K562 (cell line): ENCODE results near the gene SOWAHC. TPM values are rescaled to one million over a fixed set of nuclear protein-coding genes. Genes with fewer than 3 reads are reported as not detected.

Experiments used
- ATAC-seq: fragments of 200-7000 bp; cut with Tn5 transposase; 3 replicates; pipeline ENCODE4 v1.9.1; 2020; ENCODE audit warnings: moderate library complexity
- BruUV-seq: library from RNA; stranded (reverse); fragments of 400-500 nt; replicated peaks from 2 replicates; lab custom pipeline; 2021; lab: Mats Ljungman, UMichigan
- CTCF ChIA-PET: fragments of 300-600 bp; formaldehyde crosslinking; extraction: SDS; loops from one replicate; lab custom pipeline; 2021; ENCODE audit warnings: low intra/inter-chr PET ratio; lab: Yijun Ruan, JAX
- POLR2A ChIA-PET: fragments of 300-600, 350-650 bp; sonication (Branson Sonifier 250); formaldehyde crosslinking; extraction: SDS; loops from one replicate; lab custom pipeline; 2021; ENCODE audit warnings: antibody characterized with exemption, inconsistent platforms; lab: Yijun Ruan, JAX
- DNase-seq, 4 experiments: peaks; one replicate each; pipeline versions ENCODE4 v3.0.0 to v3.0.0-alpha.2; 2011 to 2018; ENCODE audit warnings: low spot score in 3 of 4, mixed read lengths in 3 of 4; ENCODE audit errors: extremely low read depth in 1 of 4
- FAIRE-seq: peaks from 2 replicates; lab custom pipeline; 2011; peaks lifted over from hg19 to GRCh38; lab: Jason Lieb, UNC
- H2AFZ ChIP-seq: 2 replicates; pipeline ENCODE4 v1.6.0; 2011; ENCODE audit warnings: low read depth, low read length, control low read depth, inconsistent platforms
- H3K27ac ChIP-seq: fragments of 200-600 bp; 3 replicates; pipeline ENCODE4 v1.8.0; 2011; ENCODE audit warnings: low read depth, mild to moderate bottlenecking, control low read depth, inconsistent platforms, low read length, moderate library complexity, mixed read lengths; ENCODE audit errors: extremely low read depth
- H3K27me3 ChIP-seq, 2 experiments: fragments of 300-600 bp in 1 of 2; 2 replicates in 1 of 2; 3 replicates in 1 of 2; pipeline versions ENCODE4 v1.6.0 to v1.8.0; 2011; ENCODE audit warnings: inconsistent platforms in 2 of 2, low read length in 2 of 2, mild to moderate bottlenecking in 1 of 2, mixed read lengths in 1 of 2, moderate library complexity in 1 of 2; ENCODE audit not compliant: control insufficient read depth in 2 of 2, insufficient read depth in 2 of 2
- H3K36me3 ChIP-seq: fragments of 300-600 bp; 3 replicates; pipeline ENCODE4 v1.8.0; 2011; ENCODE audit warnings: mild to moderate bottlenecking, low read length, inconsistent platforms; ENCODE audit not compliant: control insufficient read depth, insufficient read depth
- H3K4me1 ChIP-seq, 2 experiments: fragments of 200-600 bp in 1 of 2; replicated peaks in 1 of 2; 2 replicates in 1 of 2; 3 replicates in 1 of 2; pipeline versions ENCODE4 v1.5.1 to v1.8.0; 2011; ENCODE audit warnings: inconsistent platforms in 2 of 2, low read length in 2 of 2, mild to moderate bottlenecking in 1 of 2, mixed read lengths in 1 of 2, moderate library complexity in 1 of 2; ENCODE audit not compliant: control insufficient read depth in 2 of 2, insufficient read depth in 2 of 2
- H3K4me2 ChIP-seq: 2 replicates; pipeline ENCODE4 v1.6.1; 2011; ENCODE audit warnings: low read length, control low read depth, inconsistent platforms, mixed read lengths; ENCODE audit not compliant: insufficient read depth
- H3K4me3 ChIP-seq: fragments of 200-600 bp; sonication (generic), shearing (Covaris generic); 2 replicates; pipeline ENCODE4 v1.5.1; 2016; ENCODE audit warnings: control low read depth, inconsistent platforms
- H3K79me2 ChIP-seq: fragments of 200-600 bp; 3 replicates; pipeline ENCODE4 v1.8.0; 2011; ENCODE audit warnings: low read length, inconsistent platforms; ENCODE audit not compliant: control insufficient read depth, insufficient read depth
- H3K9ac ChIP-seq, 2 experiments: 2 replicates each; pipeline versions ENCODE4 v1.6.0 to v1.6.1; 2011; ENCODE audit warnings: low read depth in 2 of 2, low read length in 2 of 2, control low read depth in 1 of 2, inconsistent platforms in 1 of 2, mild to moderate bottlenecking in 1 of 2, mixed read lengths in 1 of 2; ENCODE audit not compliant: insufficient read depth in 1 of 2
- H3K9me1 ChIP-seq: one replicate; pipeline ENCODE4 v1.6.0; 2011; ENCODE audit warnings: inconsistent platforms, mild to moderate bottlenecking, low read length, moderate library complexity; ENCODE audit not compliant: control insufficient read depth, insufficient read depth
- H3K9me3 ChIP-seq: replicated peaks from 2 replicates; pipeline ENCODE4 v1.5.1; 2011; ENCODE audit warnings: low read depth, low read length, inconsistent platforms; ENCODE audit not compliant: control insufficient read depth, insufficient read depth
- H4K20me1 ChIP-seq: replicated peaks from 2 replicates; pipeline ENCODE4 v1.6.1; 2011; ENCODE audit warnings: low read length, inconsistent platforms, mixed read lengths; ENCODE audit not compliant: control insufficient read depth, insufficient read depth
- HNRNPK ChIP-seq: fragments of 200-400 bp; formaldehyde crosslinking; IDR thresholded peaks from one replicate; pipeline ENCODE4 v1.6.1; 2018; ENCODE audit warnings: mild to moderate bottlenecking, low read depth, low read length; ENCODE audit not compliant: poor library complexity, severe bottlenecking
- LEF1 ChIP-seq: fragments of 450-650 bp; IDR thresholded peaks from 2 replicates; pipeline ENCODE4 v1.6.1; 2016; ENCODE audit warnings: mild to moderate bottlenecking
- PML ChIP-seq: IDR thresholded peaks from 2 replicates; pipeline ENCODE4 v1.6.1; 2012; ENCODE audit warnings: low read length, inconsistent platforms
- SAFB2 ChIP-seq: fragments of 200-400 bp; formaldehyde crosslinking; IDR thresholded peaks from 2 replicates; pipeline ENCODE4 v1.6.1; 2018; ENCODE audit warnings: borderline replicate concordance, low read length, low read depth, moderate library complexity; ENCODE audit not compliant: severe bottlenecking
- TAF9B ChIP-seq: fragments of 450-650 bp; IDR thresholded peaks from 2 replicates; pipeline ENCODE4 v1.6.1; 2018; ENCODE audit warnings: mild to moderate bottlenecking; ENCODE audit not compliant: partially characterized antibody
- THRA ChIP-seq: fragments of 450-650 bp; IDR thresholded peaks from 2 replicates; pipeline ENCODE4 v1.6.1; 2017; ENCODE audit warnings: mild to moderate bottlenecking, moderate library complexity
- YY1 ChIP-seq, 3 experiments: IDR thresholded peaks; 2 replicates each; pipeline ENCODE4 v1.6.1; 2011; ENCODE audit warnings: low read length in 2 of 3, mild to moderate bottlenecking in 2 of 3, moderate library complexity in 2 of 3, borderline replicate concordance in 1 of 3, control low read depth in 1 of 3, low read depth in 1 of 3; ENCODE audit not compliant: insufficient read depth in 3 of 3, insufficient replicate concordance in 2 of 3, control insufficient read depth in 1 of 3, insufficient read length in 1 of 3; ENCODE audit errors: extremely low read depth in 1 of 3
- ZNF12 ChIP-seq: sonication (generic); formaldehyde crosslinking; IDR thresholded peaks from 2 replicates; pipeline ENCODE4 v1.4.0; 2020; ENCODE audit warnings: mild to moderate bottlenecking, missing genetic modification reagents
- ZNF224 ChIP-seq: sonication (generic); formaldehyde crosslinking; IDR thresholded peaks from 2 replicates; pipeline ENCODE4 v1.8.0; 2022; ENCODE audit warnings: mild to moderate bottlenecking, missing genetic modification reagents
- ZNF431 ChIP-seq: sonication (generic); formaldehyde crosslinking; IDR thresholded peaks from 2 replicates; pipeline ENCODE4 v1.8.0; 2022; ENCODE audit warnings: mild to moderate bottlenecking, missing genetic modification reagents
- WGBS: fragments of 100-300 bp; shearing (Covaris generic); methylation state at CpG from one replicate; pipeline ENCODE4 v1.1.6; 2016; ENCODE audit warnings: low coverage, mixed read lengths; ENCODE audit not compliant: insufficient coverage; ENCODE audit errors: missing lambda C conversion rate; 5-methylcytosine and 5-hydroxymethylcytosine counted together
- in situ Hi-C: fragments of 300-500 bp; cut with MboI; formaldehyde crosslinking; loops from 4 replicates; pipeline ENCODE4 v1.15.0; 2018; ENCODE audit warnings: inconsistent platforms, mixed read lengths
- intact Hi-C: fragments of 100-400 bp; cut with micrococcal nuclease; formaldehyde crosslinking; loops from 2 replicates; pipeline ENCODE4 v1.14.2; 2022
- polyA plus RNA-seq, 8 experiments: library from polyadenylated mRNA; depleted of rRNA in 4 of 8; stranded (reverse) in 5 of 8; unstranded in 3 of 8; fragments of >200 nt; fragmentation: Nextera tagmentation in 2 of 8; fragmentation: Illumina TruSeq in 1 of 8; extraction: Ambion mirVana in 2 of 8; extraction: Trizol in 1 of 8; gene quantifications; 2 replicates each; pipeline versions ENCODE4 v1.2.1 to v1.2.3, GENCODE V29; 2011 to 2014; ENCODE audit warnings: inconsistent platforms in 1 of 8, missing spikeins in 1 of 8
- total RNA-seq, 7 experiments: library from RNA; depleted of rRNA in 6 of 7; stranded (reverse); fragments of >200 nt in 6 of 7; fragmentation: Illumina TruSeq in 2 of 7; extraction: Trizol in 2 of 7; gene quantifications; 2 replicates each; pipeline versions ENCODE4 v1.2.1 to v1.2.3, GENCODE V29; 2011 to 2021; ENCODE audit warnings: low replicate concordance in 1 of 7

Gene SOWAHC
- total and polyA plus RNA-seq, 9 of the 15 experiments (the other 6 are each of a cell fraction or from before 2014, with no cell fraction given) = 0.04 TPM; not detected in 8

- no peaks in the 10 kb centered on the region for H3K9me3 ChIP-seq
- BruUV-seq = no TSS peak
- no peaks in the 10 kb centered on the region for H3K4me1 ChIP-seq
- no peak overlapping the region for H2AFZ ChIP-seq
- ChIA-PET POLR2A (no interaction called here), CTCF (no interaction called here)
- 43% methylated on average over 22 of the region's 24 CpGs for WGBS
- H3K4me3 ChIP-seq = no peak overlapping the region
- DNase-seq = no peak
- H3K4me2 ChIP-seq = no peak overlapping the region
- ATAC-seq = no peak
- no peak for TF ChIP-seq HNRNPK
- FAIRE-seq = no peak
- no peaks in the 10 kb centered on the region for H3K36me3 ChIP-seq
- in situ Hi-C loops (no loop called here), intact Hi-C loops (no loop called here)
- H3K27me3 ChIP-seq = no peaks in the 10 kb centered on the region
- H3K9ac ChIP-seq = no peak overlapping the region
- no peaks in the 10 kb centered on the region for H3K9me1 ChIP-seq
- no peaks in the 10 kb centered on the region for H4K20me1 ChIP-seq
- H3K27ac ChIP-seq = no peak overlapping the region
- no peaks in the 10 kb centered on the region for H3K79me2 ChIP-seq
Measured at GRCh38 chr2:109615637-109616144, 1.5 kb downstream of the SOWAHC start.

- BruUV-seq = no TSS peak
- H3K4me2 ChIP-seq = no peak overlapping the region
- ChIA-PET POLR2A (no interaction called here), CTCF (no interaction called here)
- H3K9me1 ChIP-seq = no peaks in the 10 kb centered on the region
- WGBS = 2% methylated on average over 5 of the region's 5 CpGs
- no peaks in the 10 kb centered on the region for H3K4me1 ChIP-seq
- no peak for DNase-seq
- no peak overlapping the region for H3K9ac ChIP-seq
- H3K4me3 ChIP-seq = no peak overlapping the region
- H2AFZ ChIP-seq = no peak overlapping the region
- no peaks in the 10 kb centered on the region for H3K36me3 ChIP-seq
- H4K20me1 ChIP-seq = no peaks in the 10 kb centered on the region
- ATAC-seq = no peak
- H3K79me2 ChIP-seq = no peaks in the 10 kb centered on the region
- H3K27ac ChIP-seq = no peak overlapping the region
- FAIRE-seq = no peak
- intact Hi-C loops = no loop called here
- TF ChIP-seq THRA (no peak), LEF1 (no peak), SAFB2 (no peak), ZNF12 (CRISPR knock-in tag) (no peak), ZNF224 (CRISPR knock-in tag) (no peak), TAF9B (no peak), ZNF431 (CRISPR knock-in tag) (no peak), YY1 (IDR thresholded peaks at IDR 0.05; ENCODE audit: borderline replicate concordance in 1 of 3, control insufficient read depth in 1 of 3, extremely low read depth in 1 of 3, insufficient read depth in 3 of 3, insufficient read length in 1 of 3, insufficient replicate concordance in 2 of 3, low read depth in 1 of 3, low read length in 2 of 3) (no peak), PML (no peak)
- TF ChIP-seq, all 486 proteins: peak for 0
- in situ Hi-C loops = no loop called here
- Histone ChIP-seq H3K9me3 (no peaks in the 10 kb centered on the region), H3K27me3 (no peaks in the 10 kb centered on the region)
Measured at GRCh38 chr2:109616184-109616583, 2.0 kb downstream of the SOWAHC start.
